H1 (cell line): Measurements from ENCODE around the gene FLNC. TPM values are rescaled to one million over a fixed set of nuclear protein-coding genes. Genes with fewer than 3 reads are reported as not detected.

Experiments
- CTCF ChIA-PET: fragments of 300-600 bp; sonication (Branson Sonifier 250); formaldehyde crosslinking; loops from one replicate; lab custom pipeline; 2021; ENCODE audit not compliant: partially characterized antibody; lab: Charles Lee
- POLR2A ChIA-PET: fragments of 300-600 bp; sonication (Branson Sonifier 250); formaldehyde crosslinking; loops from one replicate; lab custom pipeline; 2021; ENCODE audit warnings: inconsistent platforms; ENCODE audit not compliant: partially characterized antibody; lab: Charles Lee
- DNase-seq, 2 experiments: peaks; one replicate each; pipeline versions ENCODE4 v3.0.0 to v3.0.0-alpha.2; 2010 to 2022; ENCODE audit warnings: low spot score in 2 of 2, low read depth in 1 of 2, mixed read lengths in 1 of 2
- FAIRE-seq: peaks from 2 replicates; lab custom pipeline; 2011; peaks lifted over from hg19 to GRCh38; lab: Jason Lieb, UNC
- H2AFZ ChIP-seq: 2 replicates; pipeline ENCODE4 v1.8.1; 2012; ENCODE audit warnings: low read length, inconsistent platforms
- H2AK5ac ChIP-seq: 2 replicates; pipeline ENCODE4 v1.6.1; 2013; ENCODE audit warnings: low read depth, low read length
- H2BK120ac ChIP-seq: replicated peaks from 2 replicates; pipeline ENCODE3; 2013; ENCODE audit warnings: low read depth, low read length, inconsistent platforms
- H2BK12ac ChIP-seq: 2 replicates; pipeline ENCODE4 v1.6.1; 2013; ENCODE audit warnings: low read depth, low read length
- H2BK15ac ChIP-seq: 2 replicates; pipeline ENCODE4 v1.6.1; 2013; ENCODE audit warnings: low read length
- H2BK20ac ChIP-seq: 2 replicates; pipeline ENCODE4 v1.6.1; 2013; ENCODE audit warnings: low read length
- H2BK5ac ChIP-seq: 2 replicates; pipeline ENCODE4 v1.6.1; 2013; ENCODE audit warnings: low read depth, low read length
- H3K14ac ChIP-seq: 2 replicates; pipeline ENCODE4 v1.6.1; 2013; ENCODE audit warnings: inconsistent platforms; ENCODE audit not compliant: insufficient read length
- H3K18ac ChIP-seq: 2 replicates; pipeline ENCODE4 v1.6.1; 2013; ENCODE audit warnings: low read length; ENCODE audit errors: extremely low read depth
- H3K23ac ChIP-seq: 2 replicates; pipeline ENCODE4 v1.6.1; 2013; ENCODE audit warnings: inconsistent platforms; ENCODE audit not compliant: insufficient read length
- H3K23me2 ChIP-seq: 2 replicates; pipeline ENCODE4 v1.6.1; 2013; ENCODE audit warnings: low read depth, low read length
- H3K27ac ChIP-seq: 2 replicates; pipeline ENCODE4 v1.6.1; 2011; ENCODE audit warnings: low read depth, low read length, inconsistent platforms
- H3K27me3 ChIP-seq, 4 experiments: replicated peaks in 1 of 4; 1 replicate in 1 of 4; 2 replicates in 3 of 4; pipeline versions ENCODE4 v1.6.1 to v1.8.1; 2011 to 2013; ENCODE audit warnings: low read length in 3 of 4, mild to moderate bottlenecking in 3 of 4, inconsistent platforms in 2 of 4, mixed read lengths in 2 of 4, moderate library complexity in 1 of 4; ENCODE audit not compliant: control insufficient read depth in 3 of 4, insufficient read depth in 3 of 4; ENCODE audit errors: extremely low read depth in 1 of 4
- H3K36me3 ChIP-seq, 4 experiments: 2 replicates each; pipeline versions ENCODE4 v1.6.1 to v1.8.1; 2011 to 2013; ENCODE audit warnings: mild to moderate bottlenecking in 4 of 4, low read length in 3 of 4, moderate library complexity in 2 of 4, control low read depth in 1 of 4, inconsistent platforms in 1 of 4; ENCODE audit not compliant: insufficient read depth in 4 of 4, control insufficient read depth in 2 of 4
- H3K4ac ChIP-seq: replicated peaks from 2 replicates; pipeline ENCODE3; 2013; ENCODE audit warnings: low read length, low read depth, mixed read lengths, inconsistent platforms; ENCODE audit not compliant: insufficient read length
- H3K4me1 ChIP-seq, 4 experiments: replicated peaks in 1 of 4; 1 replicate in 1 of 4; 2 replicates in 3 of 4; pipeline versions ENCODE4 v1.6.1 to v1.8.1; 2011 to 2013; ENCODE audit warnings: low read length in 3 of 4, inconsistent platforms in 2 of 4, mixed read lengths in 1 of 4; ENCODE audit not compliant: insufficient read depth in 4 of 4, control insufficient read depth in 3 of 4
- H3K4me2 ChIP-seq, 2 experiments: 2 replicates each; pipeline versions ENCODE4 v1.6.1 to v1.8.1; 2011 to 2013; ENCODE audit warnings: low read depth in 2 of 2, low read length in 2 of 2, control low read depth in 1 of 2, inconsistent platforms in 1 of 2, mild to moderate bottlenecking in 1 of 2; ENCODE audit not compliant: insufficient read depth in 1 of 2
- H3K4me3 ChIP-seq, 4 experiments: fragments of 200-600, 300-600 bp in 1 of 4; sonication (generic), shearing (Covaris generic), sonication (Bioruptor Twin) in 1 of 4; 2 replicates each; pipeline versions ENCODE4 v1.5.1 to v1.8.1; 2011 to 2016; ENCODE audit warnings: low read length in 4 of 4, low read depth in 3 of 4, control low read depth in 2 of 4, inconsistent platforms in 2 of 4, mild to moderate bottlenecking in 2 of 4, mixed read lengths in 1 of 4, moderate library complexity in 1 of 4; ENCODE audit not compliant: insufficient read depth in 2 of 4; ENCODE audit errors: extremely low read depth in 1 of 4
- H3K56ac ChIP-seq: replicated peaks from 2 replicates; pipeline ENCODE3; 2013; ENCODE audit warnings: low read depth, mild to moderate bottlenecking, mixed read lengths, low read length, inconsistent platforms; ENCODE audit not compliant: insufficient read length
- H3K79me1 ChIP-seq: 2 replicates; pipeline ENCODE4 v1.6.1; 2013; ENCODE audit warnings: low read depth, low read length, control low read depth
- H3K79me2 ChIP-seq, 2 experiments: 2 replicates each; pipeline versions ENCODE4 v1.6.1 to v1.8.1; 2012 to 2013; ENCODE audit warnings: low read length in 2 of 2, mild to moderate bottlenecking in 2 of 2, inconsistent platforms in 1 of 2; ENCODE audit not compliant: insufficient read depth in 2 of 2, control insufficient read depth in 1 of 2
- H3K9ac ChIP-seq, 4 experiments: replicated peaks in 1 of 4; 1 replicate in 1 of 4; 2 replicates in 3 of 4; pipeline versions ENCODE4 v1.6.1 to v1.8.1; 2011 to 2013; ENCODE audit warnings: low read depth in 3 of 4, low read length in 3 of 4, control low read depth in 2 of 4, mild to moderate bottlenecking in 2 of 4, moderate library complexity in 2 of 4, inconsistent platforms in 1 of 4; ENCODE audit errors: extremely low read depth in 1 of 4
- H3K9me3 ChIP-seq, 2 experiments: 2 replicates each; pipeline versions ENCODE4 v1.6.1 to v1.8.1; 2012 to 2013; ENCODE audit warnings: mild to moderate bottlenecking in 2 of 2, moderate library complexity in 2 of 2, control low read depth in 1 of 2, inconsistent platforms in 1 of 2, low read depth in 1 of 2, low read length in 1 of 2, mixed read lengths in 1 of 2; ENCODE audit not compliant: insufficient read depth in 2 of 2
- H4K20me1 ChIP-seq, 2 experiments: replicated peaks in 1 of 2; 2 replicates each; pipeline versions ENCODE3 to v1.8.1; 2011 to 2013; ENCODE audit warnings: inconsistent platforms in 2 of 2, low read length in 2 of 2, mild to moderate bottlenecking in 1 of 2; ENCODE audit not compliant: insufficient read depth in 2 of 2, control insufficient read depth in 1 of 2
- H4K5ac ChIP-seq: 2 replicates; pipeline ENCODE4 v1.6.1; 2013; ENCODE audit warnings: low read length, low read depth, mixed read lengths, inconsistent platforms; ENCODE audit not compliant: insufficient read length
- H4K8ac ChIP-seq: 2 replicates; pipeline ENCODE4 v1.8.0; 2013; ENCODE audit warnings: mild to moderate bottlenecking, moderate library complexity, low read length, inconsistent platforms; ENCODE audit not compliant: insufficient read depth; ENCODE audit errors: extremely low read depth
- H4K91ac ChIP-seq: replicated peaks from 2 replicates; pipeline ENCODE3; 2013; ENCODE audit warnings: low read length, mixed read lengths, inconsistent platforms; ENCODE audit not compliant: insufficient read length
- KDM4A ChIP-seq: IDR thresholded peaks from one replicate; pipeline ENCODE4 v1.7.1; 2012; ENCODE audit warnings: low read depth, mild to moderate bottlenecking, moderate library complexity, low read length, inconsistent platforms; ENCODE audit not compliant: severe bottlenecking
- SIRT6 ChIP-seq: IDR thresholded peaks from one replicate; pipeline ENCODE4 v1.7.1; 2012; ENCODE audit warnings: low read length, inconsistent platforms
- SRF ChIP-seq: IDR thresholded peaks from 2 replicates; pipeline ENCODE4 v1.6.1; 2011; ENCODE audit warnings: mild to moderate bottlenecking, low read depth, low read length, moderate library complexity
- SUZ12 ChIP-seq: fragments of 200-600 bp; sonication (generic); IDR thresholded peaks from 2 replicates; pipeline ENCODE4 v1.6.1; 2012; ENCODE audit warnings: mild to moderate bottlenecking, inconsistent platforms, low read length, moderate library complexity, mixed read lengths
- WGBS, 2 experiments: shearing (Covaris generic) in 1 of 2; methylation state at CpG; one replicate each; pipeline versions ENCODE4 v1.1.6 to v1.1.7; 2013 to 2015; ENCODE audit warnings: low lambda C conversion rate in 2 of 2, mixed read lengths in 2 of 2, inconsistent platforms in 1 of 2, low coverage in 1 of 2, missing lambda C conversion rate in 1 of 2; ENCODE audit not compliant: insufficient replicate concordance in 2 of 2, insufficient coverage in 1 of 2, insufficient read length in 1 of 2; ENCODE audit errors: extremely low coverage in 1 of 2, missing lambda C conversion rate in 1 of 2; 5-methylcytosine and 5-hydroxymethylcytosine counted together
- long read RNA-seq, 2 experiments: library from RNA in 1 of 2; library from capped mRNA in 1 of 2; stranded (forward); transcript quantifications; one replicate each; pipeline ENCODE4 v2.0.0, GENCODE V29; 2021; ENCODE audit warnings: inconsistent platforms in 1 of 2
- polyA minus RNA-seq, 3 experiments: library from RNA; depleted of rRNA, polyadenylated mRNA; stranded (reverse); fragments of >200 nt; gene quantifications; 1 replicate in 2 of 3; 2 replicates in 1 of 3; pipeline ENCODE4 v1.2.3, GENCODE V29; 2011
- polyA plus RNA-seq, 7 experiments: library from polyadenylated mRNA; depleted of rRNA in 3 of 7; stranded (reverse) in 5 of 7; unstranded in 2 of 7; fragments of >200 nt in 5 of 7; fragments of 200-250 nt in 2 of 7; gene quantifications; 1 replicate in 5 of 7; 2 replicates in 1 of 7; 4 replicates in 1 of 7; pipeline versions ENCODE4 v1.2.1 to v1.2.3, GENCODE V29; 2011 to 2013; ENCODE audit warnings: missing spikeins in 2 of 7, mixed read lengths in 2 of 7
- total RNA-seq: library from RNA; stranded (reverse); fragmentation: NEBNext Ultra II Directional; extraction: Animal tissue kit (Norgen Biotek cat#: 25700); gene quantifications from 2 replicates; pipeline ENCODE4 v1.2.1, GENCODE V29; 2021

Gene FLNC
- 10.7 and 12.0 TPM in 2 replicates for total RNA-seq
- polyA plus RNA-seq (2011; rRNA removed) = 1.9 and 3.3 TPM in 2 replicates
- polyA plus RNA-seq (2011; cell fraction: cytosol; rRNA removed) = 2.3 TPM
- 9.5 TPM for polyA plus RNA-seq (2011; cell fraction: nucleus; rRNA removed)
- polyA plus RNA-seq (2012, experiment 1 of 2) = 5.2 to 7.9 TPM (median 6.6 TPM) in 4 replicates
- polyA plus RNA-seq (2012, experiment 2 of 2) = 5.2 TPM
- 8.3 TPM for polyA plus RNA-seq (2013, experiment 1 of 2)
- polyA plus RNA-seq (2013, experiment 2 of 2) = 7.8 TPM
- polyA minus RNA-seq (2011; rRNA and poly(A)+ RNA removed) = 4.5 and 5.1 TPM in 2 replicates
- 7.1 TPM for polyA minus RNA-seq (2011; cell fraction: cytosol; rRNA and poly(A)+ RNA removed)
- polyA minus RNA-seq (2011; cell fraction: nucleus; rRNA and poly(A)+ RNA removed) = 5.7 TPM
- long read RNA-seq, experiment 1, partial matches to known transcripts = 0 of 3 reads
- long read RNA-seq, experiment 1, other reads (novel, unspliced or antisense) = 3 of 3 reads
- long read RNA-seq, experiment 2 = 0 reads

- Histone ChIP-seq H3K14ac (no peak within 1 kb of the TSS), H4K91ac (peak within 1 kb of the TSS; percentile 45), H3K79me2 (no peaks in the 10 kb centered on the region), H2BK15ac (peak within 1 kb of the TSS; percentile 95; the same call in 1 of the 2 replicates), H3K27me3 (peaks cover 8 to 27% (median 27%) of the 10 kb centered on the region in 4 experiments; a peak in 6 of 7 replicates), H3K18ac (peak within 1 kb of the TSS; percentile 96), H4K20me1 (no peaks in the 10 kb centered on the region), H3K4ac (no peak within 1 kb of the TSS), H4K8ac (peak within 1 kb of the TSS; percentile 29; the same call in 1 of the 2 replicates), H3K4me1 (peaks cover 3 to 53% (median 31%) of the 10 kb centered on the region in 4 experiments), H2BK5ac (peak within 1 kb of the TSS; percentile 75; the same call in 1 of the 2 replicates), H3K23ac (no peak within 1 kb of the TSS), H2BK12ac (peak within 1 kb of the TSS; percentile 99), H3K56ac (no peak within 1 kb of the TSS), H3K79me1 (no peaks in the 10 kb centered on the region), H3K9me3 (no peaks in the 10 kb centered on the region), H2AFZ (peak within 1 kb of the TSS; percentile 90; the same call in 1 of the 2 replicates), H4K5ac (no peak within 1 kb of the TSS), H3K27ac (no peak within 1 kb of the TSS), H3K4me2 (peak within 1 kb of the TSS; percentile 99 to 100), H2BK120ac (no peak within 1 kb of the TSS), H3K9ac (peak within 1 kb of the TSS in 2 of 4 experiments; percentile 4 to 33; a peak in 1 of 7 replicates), H2BK20ac (peak within 1 kb of the TSS; percentile 93; the same call in 1 of the 2 replicates), H3K23me2 (peaks cover 24% of the 10 kb centered on the region), H2AK5ac (no peak within 1 kb of the TSS), H3K4me3 (peak within 1 kb of the TSS; percentile 45 to 66 (median 57)), H3K36me3 (no peaks in the 10 kb centered on the region)
- ChIA-PET CTCF (interaction anchor here (1.2 to 7.6 kb wide), 9 partner anchors 11 to 49 kb away, joined by 3 to 71 read pairs (median 5); partner anchors contain the start of gene ATP6V1F), POLR2A (interaction anchor here (1.0 to 5.7 kb wide), 11 partner anchors 9 to 339 kb away, joined by 3 to 31 read pairs (median 5); partner anchors contain the start of gene ATP6V1F)
- FAIRE-seq (no peak), DNase-seq (peak in 1 of 2 experiments; percentile 72)
- 1% methylated on average over 34 of the region's 109 CpGs; no CpG with 5 or more reads in 1 of the 2 experiments for WGBS, 2 experiments
- TF ChIP-seq KDM4A = peak; percentile 44
- no peak for TF ChIP-seq SIRT6
- TF ChIP-seq SRF = no peak
- peak; percentile 94 for TF ChIP-seq SUZ12
Observed at GRCh38 chr7:128830231-128831177, at the start of gene FLNC. Gene FLNC, plus strand, starts transcription at chr7:128830406. Its CDS starts 232 bp downstream, at chr7:128830638.
